NCI-H345 treated with DMSO at 0.1 percent for 48 hours (cell line): ENCODE measurements around the gene PKM.

ENCODE experiments used
- DNase-seq: peaks from one replicate; lab custom pipeline; 2025; ENCODE audit not compliant: unreplicated experiment; lab: John Stamatoyannopoulos, UW

Gene PKM

DNA sequence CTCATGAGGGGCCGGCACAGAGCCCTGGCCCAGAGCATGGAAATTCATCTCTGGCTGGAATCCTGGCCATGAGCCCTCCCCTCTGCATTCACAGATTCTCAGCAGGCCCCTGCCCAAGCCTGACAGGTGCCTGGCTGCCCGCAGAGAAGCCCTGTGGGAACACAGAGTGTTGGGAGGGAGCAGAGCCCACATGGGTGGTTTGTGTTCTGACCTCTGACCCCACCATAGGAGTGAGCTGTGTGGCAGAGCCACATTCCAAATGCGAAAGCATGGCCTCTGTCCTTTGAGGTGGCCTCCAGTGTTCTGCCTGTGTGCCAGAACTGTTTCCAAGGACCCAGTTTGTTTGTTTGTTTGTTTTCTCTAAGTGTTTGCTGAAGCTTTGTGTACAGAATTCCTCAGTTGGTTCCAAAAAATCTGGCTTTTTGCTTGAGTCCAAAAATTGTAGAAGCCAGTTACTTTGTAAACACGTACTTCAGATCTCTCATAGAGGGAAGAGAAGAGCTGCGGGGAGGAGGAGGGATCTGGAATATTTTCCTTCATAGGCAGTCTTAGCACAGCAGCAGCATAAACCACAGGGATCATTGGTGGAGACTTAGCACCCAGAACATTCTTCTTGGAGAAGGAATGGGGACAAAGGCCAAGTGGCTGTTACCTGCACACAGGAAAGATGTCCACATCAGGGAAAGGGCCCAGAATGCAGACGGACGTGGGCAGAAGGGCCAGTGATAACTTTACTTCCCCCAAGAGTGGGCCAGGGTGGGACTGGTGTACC is 69.4 kb downstream of the PKM start:
- DNase-seq, result no peak

- no peak for DNase-seq
These were observed 70.2 kb downstream of the PKM start for GRCh38 chr15:72160696-72161245.

DNA sequence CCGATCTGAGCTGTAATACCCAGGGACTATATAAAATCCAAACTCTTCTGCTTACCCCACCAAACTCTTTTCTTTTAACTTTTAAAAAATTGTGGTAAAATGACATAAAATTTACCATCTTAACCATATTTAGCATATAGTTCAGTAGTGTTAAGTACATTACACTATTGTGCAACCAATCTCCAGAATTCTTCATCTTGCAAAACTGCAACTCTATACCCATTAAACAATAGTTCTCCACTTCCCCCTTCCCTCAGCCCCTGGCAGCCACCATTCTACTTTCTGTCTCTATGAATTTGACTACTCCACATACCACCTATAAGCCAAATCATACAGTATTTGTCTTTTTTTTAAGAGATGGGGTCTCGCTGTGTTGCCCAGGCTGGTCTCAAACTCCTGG is 74.1 kb downstream of the PKM start:
- no peak for DNase-seq

GRCh38 chr15:72155635-72156616 is 75.1 kb downstream of the PKM start:
- peak; percentile 64 for DNase-seq

GRCh38 chr15:72155003-72155621 is 75.9 kb downstream of the PKM start:
- DNase-seq, result peak; percentile 46

DNA sequence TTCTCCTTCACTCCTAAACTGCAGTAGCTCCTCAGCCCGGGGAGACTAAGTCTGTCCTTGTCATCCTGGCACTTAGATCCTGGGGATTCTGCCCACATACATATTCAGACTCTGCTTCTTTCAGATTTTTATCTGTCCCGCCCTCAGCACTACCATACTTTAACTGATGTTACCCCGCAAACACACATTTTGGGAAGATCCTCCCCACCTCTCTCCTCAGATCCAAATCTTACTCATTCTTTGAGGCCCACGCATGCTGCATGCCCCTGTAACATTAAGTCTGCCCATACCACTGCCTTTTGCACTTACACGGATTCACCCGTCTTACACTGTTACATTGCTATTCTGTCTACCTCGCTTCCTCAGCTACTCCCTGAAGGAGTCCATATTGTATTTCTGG is 76.7 kb downstream of the PKM start:
- no peak for DNase-seq

GRCh38 chr15:72153269-72154000 is 77.6 kb downstream of the PKM start:
- DNase-seq, result no peak
